OCI-LY7 (cell line): ENCODE data around the gene TNN. TPM values are rescaled to one million over a fixed set of nuclear protein-coding genes. Genes with fewer than 3 reads are reported as not detected.

Source experiments
- BruUV-seq: library from RNA; stranded (reverse); fragments of 400-500 nt; replicated peaks from 2 replicates; lab custom pipeline; 2021; lab: Mats Ljungman, UMichigan
- CTCF ChIA-PET: fragments of 300-600 bp; sonication (Branson Sonifier 250); formaldehyde crosslinking; loops from one replicate; lab custom pipeline; 2022; ENCODE audit warnings: antibody characterized with exemption; ENCODE audit not compliant: unreplicated experiment; lab: Charles Lee
- POLR2A ChIA-PET: fragments of 300-600 bp; sonication (Branson Sonifier 250); formaldehyde crosslinking; loops from one replicate; lab custom pipeline; 2022; ENCODE audit warnings: antibody characterized with exemption; lab: Charles Lee
- DNase-seq: peaks from one replicate; pipeline ENCODE4 v3.0.0-alpha.2; 2015; ENCODE audit warnings: low spot score
- H2AFZ ChIP-seq: fragments of 200-600 bp; sonication (generic), shearing (Covaris generic); 2 replicates; pipeline ENCODE4 v1.6.1; 2014; ENCODE audit warnings: mild to moderate bottlenecking, antibody characterized with exemption, low read length, moderate library complexity
- H3K27ac ChIP-seq: fragments of 200-600 bp; sonication (generic); 2 replicates; pipeline ENCODE4 v1.5.1; 2014; ENCODE audit warnings: mixed run types, low read depth, mild to moderate bottlenecking, moderate library complexity, low read length, inconsistent platforms; ENCODE audit not compliant: poor library complexity, severe bottlenecking
- H3K36me3 ChIP-seq: fragments of 200-600 bp; sonication (generic); 2 replicates; pipeline ENCODE4 v1.6.1; 2014; ENCODE audit warnings: mild to moderate bottlenecking, antibody characterized with exemption, low read length, moderate library complexity, mixed read lengths; ENCODE audit not compliant: insufficient read depth
- H3K4me1 ChIP-seq: fragments of 200-600 bp; sonication (generic); 2 replicates; pipeline ENCODE4 v1.5.1; 2014; ENCODE audit warnings: mild to moderate bottlenecking, low read length; ENCODE audit not compliant: insufficient read depth, poor library complexity, severe bottlenecking
- H3K4me2 ChIP-seq: fragments of 200-600 bp; sonication (generic); 2 replicates; pipeline ENCODE4 v1.6.1; 2014; ENCODE audit warnings: mild to moderate bottlenecking, low read length
- H3K4me3 ChIP-seq: fragments of 200-600 bp; sonication (generic); 2 replicates; pipeline ENCODE4 v1.5.1; 2014; ENCODE audit warnings: mild to moderate bottlenecking, low read depth, low read length; ENCODE audit not compliant: poor library complexity, severe bottlenecking
- H3K79me2 ChIP-seq: fragments of 200-600 bp; sonication (generic); 2 replicates; pipeline ENCODE4 v1.6.1; 2016; ENCODE audit warnings: low read depth, mild to moderate bottlenecking, low read length, moderate library complexity, mixed read lengths; ENCODE audit not compliant: insufficient read depth
- H3K9me2 ChIP-seq: fragments of 200-600 bp; sonication (generic); 2 replicates; pipeline ENCODE4 v1.6.1; 2016; ENCODE audit warnings: mild to moderate bottlenecking, low read length, mixed read lengths; ENCODE audit not compliant: insufficient read depth
- H3K9me3 ChIP-seq: fragments of 200-600 bp; sonication (generic); 2 replicates; pipeline ENCODE4 v1.6.1; 2014; ENCODE audit warnings: mild to moderate bottlenecking, mixed run types, low read length, mixed read lengths
- H4K20me1 ChIP-seq: fragments of 200-600 bp; sonication (generic); 2 replicates; pipeline ENCODE4 v1.6.1; 2014; ENCODE audit warnings: mild to moderate bottlenecking, antibody characterized with exemption, low read length, moderate library complexity, mixed read lengths; ENCODE audit not compliant: insufficient read depth
- EZH2phosphoT487 ChIP-seq: fragments of 200-600 bp; sonication (generic); IDR thresholded peaks from 2 replicates; pipeline ENCODE4 v1.6.1; 2018; ENCODE audit warnings: low read depth, borderline replicate concordance, mild to moderate bottlenecking, mixed run types, antibody characterized with exemption, low read length, moderate library complexity, mixed read lengths
- intact Hi-C: fragments of 100-400 bp; cut with micrococcal nuclease; formaldehyde crosslinking; loops from one replicate; pipeline ENCODE4 v1.10.0; 2022; ENCODE audit not compliant: unreplicated experiment
- total RNA-seq, 2 experiments: library from RNA; depleted of rRNA in 1 of 2; stranded (reverse); fragments of >200 nt in 1 of 2; shearing (Covaris generic) in 1 of 2; gene quantifications; 2 replicates each; pipeline ENCODE4 v1.2.3, GENCODE V29; 2014 to 2022
- TF ChIP-seq, protein P1 (sequence below): fragments of 200-600 bp; sonication (generic); conservative IDR thresholded peaks from 2 replicates; pipeline ENCODE4 v1.5.1; 2014; ENCODE audit warnings: mild to moderate bottlenecking, antibody characterized with exemption, low read length, moderate library complexity, mixed read lengths

Gene TNN
- total RNA-seq, 2 experiments from 2014 or later, result not detected

DNA sequence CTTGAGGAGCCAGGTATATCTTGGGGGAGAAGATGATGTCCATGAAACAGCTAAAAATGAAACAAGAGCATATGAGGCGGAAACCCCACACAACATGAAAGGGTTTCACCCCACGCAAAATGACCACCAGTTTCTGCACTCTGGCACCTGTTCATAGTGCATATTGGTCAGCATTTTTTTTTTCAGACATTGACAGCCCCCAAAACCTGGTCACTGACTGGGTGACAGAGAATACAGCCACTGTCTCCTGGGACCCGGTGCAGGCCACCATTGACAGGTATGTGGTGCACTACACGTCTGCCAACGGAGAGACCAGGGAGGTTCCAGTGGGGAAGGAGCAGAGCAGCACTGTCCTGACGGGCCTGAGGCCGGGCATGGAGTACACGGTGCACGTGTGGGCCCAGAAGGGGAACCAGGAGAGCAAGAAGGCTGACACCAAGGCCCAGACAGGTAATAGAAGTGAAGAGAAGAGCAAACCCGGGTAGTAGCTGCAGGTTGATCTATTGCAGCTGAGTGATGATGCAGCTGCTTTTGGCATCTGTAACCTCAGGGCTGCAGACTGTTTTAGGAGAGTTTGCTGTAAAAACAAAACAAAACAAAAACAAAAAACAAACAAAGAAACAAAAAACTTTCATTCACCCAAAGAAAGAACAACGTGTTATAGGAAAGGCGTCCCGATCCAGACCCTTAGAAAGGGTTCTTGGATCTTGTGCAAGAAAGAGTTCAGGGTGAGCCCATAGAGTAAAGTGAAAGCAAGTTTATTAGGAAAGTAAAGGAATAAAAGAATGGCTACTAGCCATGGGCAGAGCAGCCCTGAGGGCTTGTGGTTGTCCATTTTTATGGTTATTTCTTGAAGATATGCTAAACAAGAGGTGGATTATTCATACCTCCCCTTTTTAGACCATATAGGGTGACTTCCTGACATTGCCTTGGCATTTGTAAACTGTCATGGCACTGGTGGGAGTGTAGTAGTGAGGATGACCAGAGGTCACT is 51.0 kb downstream of the TNN start:
- H3K4me3 ChIP-seq, result no peak overlapping the region
- TF ChIP-seq, protein P1, sequence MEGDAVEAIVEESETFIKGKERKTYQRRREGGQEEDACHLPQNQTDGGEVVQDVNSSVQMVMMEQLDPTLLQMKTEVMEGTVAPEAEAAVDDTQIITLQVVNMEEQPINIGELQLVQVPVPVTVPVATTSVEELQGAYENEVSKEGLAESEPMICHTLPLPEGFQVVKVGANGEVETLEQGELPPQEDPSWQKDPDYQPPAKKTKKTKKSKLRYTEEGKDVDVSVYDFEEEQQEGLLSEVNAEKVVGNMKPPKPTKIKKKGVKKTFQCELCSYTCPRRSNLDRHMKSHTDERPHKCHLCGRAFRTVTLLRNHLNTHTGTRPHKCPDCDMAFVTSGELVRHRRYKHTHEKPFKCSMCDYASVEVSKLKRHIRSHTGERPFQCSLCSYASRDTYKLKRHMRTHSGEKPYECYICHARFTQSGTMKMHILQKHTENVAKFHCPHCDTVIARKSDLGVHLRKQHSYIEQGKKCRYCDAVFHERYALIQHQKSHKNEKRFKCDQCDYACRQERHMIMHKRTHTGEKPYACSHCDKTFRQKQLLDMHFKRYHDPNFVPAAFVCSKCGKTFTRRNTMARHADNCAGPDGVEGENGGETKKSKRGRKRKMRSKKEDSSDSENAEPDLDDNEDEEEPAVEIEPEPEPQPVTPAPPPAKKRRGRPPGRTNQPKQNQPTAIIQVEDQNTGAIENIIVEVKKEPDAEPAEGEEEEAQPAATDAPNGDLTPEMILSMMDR, result no peak
- TF ChIP-seq EZH2phosphoT487, result no peak
- DNase-seq, result no peak
- no TSS peak for BruUV-seq
- no peaks in the 10 kb centered on the region for H4K20me1 ChIP-seq
- H3K36me3 ChIP-seq, result no peaks in the 10 kb centered on the region
- peaks cover under 1% of the 10 kb centered on the region; the same call in 1 of the 2 replicates for H3K9me3 ChIP-seq
- CTCF ChIA-PET, result no interaction called here
- H3K9me2 ChIP-seq, result no peaks in the 10 kb centered on the region
- no peak overlapping the region for H2AFZ ChIP-seq
- no peak overlapping the region for H3K27ac ChIP-seq
- POLR2A ChIA-PET, result no interaction called here
- H3K79me2 ChIP-seq, result no peaks in the 10 kb centered on the region
- intact Hi-C loops, result no loop called here
- no peak overlapping the region for H3K4me2 ChIP-seq
- H3K4me1 ChIP-seq, result no peaks in the 10 kb centered on the region

DNA sequence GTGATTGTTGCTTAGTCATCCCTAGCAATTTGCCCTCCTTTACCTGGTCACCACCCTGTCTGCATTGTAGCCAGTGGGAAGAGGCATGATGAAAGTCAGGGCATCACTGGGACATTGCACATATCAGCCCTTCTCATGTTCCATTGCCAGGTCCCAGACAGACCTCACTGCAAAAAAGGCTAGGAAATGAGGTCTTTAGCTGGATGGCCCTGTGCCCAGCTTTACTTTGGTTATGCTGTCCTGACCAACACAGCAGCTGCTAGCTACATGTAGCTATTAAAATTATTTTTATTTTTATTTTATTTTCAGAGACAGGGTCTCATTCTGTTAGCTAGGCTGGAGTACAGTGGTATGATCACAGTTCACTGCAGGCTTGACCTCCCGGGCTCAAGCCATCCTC is 52.9 kb downstream of the TNN start:
- H2AFZ ChIP-seq, result no peak overlapping the region
- TF ChIP-seq, protein P1, result no peak
- no peak for TF ChIP-seq EZH2phosphoT487
- H3K9me3 ChIP-seq, result no peaks in the 10 kb centered on the region
- no peak overlapping the region for H3K27ac ChIP-seq
- peaks cover 3% of the 10 kb centered on the region for H3K4me1 ChIP-seq
- no peaks in the 10 kb centered on the region for H3K9me2 ChIP-seq
- BruUV-seq, result no TSS peak
- H3K79me2 ChIP-seq, result no peaks in the 10 kb centered on the region
- ChIA-PET POLR2A (interaction anchor here (0.6 to 1.0 kb wide), 2 partner anchors 9 to 564 kb away, joined by 3 read pairs; no protein-coding TSS in a partner anchor), CTCF (no interaction called here)
- no peak overlapping the region for H3K4me2 ChIP-seq
- intact Hi-C loops, result no loop called here
- no peaks in the 10 kb centered on the region for H4K20me1 ChIP-seq
- no peak overlapping the region for H3K4me3 ChIP-seq
- DNase-seq, result no peak
- no peaks in the 10 kb centered on the region for H3K36me3 ChIP-seq
